ENCODE data around the gene HLA-E.
A peak's percentile ranks its signal among the peaks of the same experiment; 100 is the strongest.

Gene HLA-E

DNA sequence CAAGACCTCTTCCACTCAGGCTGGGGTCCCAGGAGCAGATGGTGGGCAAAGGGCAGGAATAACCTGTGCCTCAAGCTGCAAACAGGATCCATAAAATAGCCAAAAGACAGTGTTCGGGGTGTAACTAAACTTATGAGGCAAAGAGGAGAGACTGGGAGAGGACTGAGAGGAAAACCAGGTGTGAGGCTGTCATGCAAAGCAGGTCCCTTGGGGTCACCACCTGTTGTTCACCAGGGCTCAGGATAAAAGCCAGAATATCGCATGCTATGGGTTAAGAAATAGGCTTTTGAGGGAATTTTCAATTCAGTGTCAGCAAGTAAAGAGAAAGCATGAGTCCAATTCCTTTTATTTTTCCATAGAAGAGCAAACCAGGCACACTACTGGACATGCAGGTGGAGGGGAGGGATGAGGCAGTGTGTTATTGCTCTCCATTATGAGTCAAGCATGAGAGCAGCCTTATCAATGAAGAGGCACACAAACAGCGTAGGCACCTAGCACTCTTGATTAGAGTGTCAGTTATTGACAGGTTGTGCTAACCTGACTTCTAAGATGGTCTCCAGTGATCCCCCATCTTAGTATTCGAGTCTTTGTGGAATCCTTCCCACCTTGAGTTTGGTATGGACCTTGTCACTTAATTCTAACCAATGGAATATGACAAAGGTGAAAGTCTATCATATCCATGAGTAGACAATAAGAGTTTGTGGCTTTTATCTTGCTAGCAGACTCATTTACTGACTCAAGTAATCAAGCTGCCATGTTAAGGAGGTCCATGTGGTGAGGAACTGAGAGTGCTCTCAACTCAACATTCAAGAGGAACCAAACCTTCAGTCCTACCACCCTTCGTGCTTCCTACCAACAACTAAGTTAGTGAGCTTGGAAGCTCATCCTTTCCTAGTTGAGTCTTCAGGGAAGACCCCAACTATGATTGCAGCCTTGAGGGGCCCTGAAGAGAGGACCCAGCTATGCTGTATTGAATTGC lies 18.8 kb downstream of the HLA-E start:
- peak in 1 of 2 experiments; percentile 35 for DNase-seq (ENCODE audit: low read depth in 1 of 2, low spot score in 1 of 2)
- TF ChIP-seq POLR2AphosphoS5 (IDR thresholded peaks at IDR 0.05; ENCODE audit: low read depth): no peak
- TF ChIP-seq GABPA (IDR thresholded peaks at IDR 0.05; ENCODE audit: low read depth): no peak
- TF ChIP-seq SPI1 (IDR thresholded peaks at IDR 0.05; ENCODE audit: borderline replicate concordance, low read depth): no peak; the same call in 1 of the 2 replicates
- TF ChIP-seq, protein P1, sequence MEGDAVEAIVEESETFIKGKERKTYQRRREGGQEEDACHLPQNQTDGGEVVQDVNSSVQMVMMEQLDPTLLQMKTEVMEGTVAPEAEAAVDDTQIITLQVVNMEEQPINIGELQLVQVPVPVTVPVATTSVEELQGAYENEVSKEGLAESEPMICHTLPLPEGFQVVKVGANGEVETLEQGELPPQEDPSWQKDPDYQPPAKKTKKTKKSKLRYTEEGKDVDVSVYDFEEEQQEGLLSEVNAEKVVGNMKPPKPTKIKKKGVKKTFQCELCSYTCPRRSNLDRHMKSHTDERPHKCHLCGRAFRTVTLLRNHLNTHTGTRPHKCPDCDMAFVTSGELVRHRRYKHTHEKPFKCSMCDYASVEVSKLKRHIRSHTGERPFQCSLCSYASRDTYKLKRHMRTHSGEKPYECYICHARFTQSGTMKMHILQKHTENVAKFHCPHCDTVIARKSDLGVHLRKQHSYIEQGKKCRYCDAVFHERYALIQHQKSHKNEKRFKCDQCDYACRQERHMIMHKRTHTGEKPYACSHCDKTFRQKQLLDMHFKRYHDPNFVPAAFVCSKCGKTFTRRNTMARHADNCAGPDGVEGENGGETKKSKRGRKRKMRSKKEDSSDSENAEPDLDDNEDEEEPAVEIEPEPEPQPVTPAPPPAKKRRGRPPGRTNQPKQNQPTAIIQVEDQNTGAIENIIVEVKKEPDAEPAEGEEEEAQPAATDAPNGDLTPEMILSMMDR (IDR thresholded peaks at IDR 0.05; ENCODE audit: insufficient read depth, low read length): no peak
- TF ChIP-seq, protein P2, sequence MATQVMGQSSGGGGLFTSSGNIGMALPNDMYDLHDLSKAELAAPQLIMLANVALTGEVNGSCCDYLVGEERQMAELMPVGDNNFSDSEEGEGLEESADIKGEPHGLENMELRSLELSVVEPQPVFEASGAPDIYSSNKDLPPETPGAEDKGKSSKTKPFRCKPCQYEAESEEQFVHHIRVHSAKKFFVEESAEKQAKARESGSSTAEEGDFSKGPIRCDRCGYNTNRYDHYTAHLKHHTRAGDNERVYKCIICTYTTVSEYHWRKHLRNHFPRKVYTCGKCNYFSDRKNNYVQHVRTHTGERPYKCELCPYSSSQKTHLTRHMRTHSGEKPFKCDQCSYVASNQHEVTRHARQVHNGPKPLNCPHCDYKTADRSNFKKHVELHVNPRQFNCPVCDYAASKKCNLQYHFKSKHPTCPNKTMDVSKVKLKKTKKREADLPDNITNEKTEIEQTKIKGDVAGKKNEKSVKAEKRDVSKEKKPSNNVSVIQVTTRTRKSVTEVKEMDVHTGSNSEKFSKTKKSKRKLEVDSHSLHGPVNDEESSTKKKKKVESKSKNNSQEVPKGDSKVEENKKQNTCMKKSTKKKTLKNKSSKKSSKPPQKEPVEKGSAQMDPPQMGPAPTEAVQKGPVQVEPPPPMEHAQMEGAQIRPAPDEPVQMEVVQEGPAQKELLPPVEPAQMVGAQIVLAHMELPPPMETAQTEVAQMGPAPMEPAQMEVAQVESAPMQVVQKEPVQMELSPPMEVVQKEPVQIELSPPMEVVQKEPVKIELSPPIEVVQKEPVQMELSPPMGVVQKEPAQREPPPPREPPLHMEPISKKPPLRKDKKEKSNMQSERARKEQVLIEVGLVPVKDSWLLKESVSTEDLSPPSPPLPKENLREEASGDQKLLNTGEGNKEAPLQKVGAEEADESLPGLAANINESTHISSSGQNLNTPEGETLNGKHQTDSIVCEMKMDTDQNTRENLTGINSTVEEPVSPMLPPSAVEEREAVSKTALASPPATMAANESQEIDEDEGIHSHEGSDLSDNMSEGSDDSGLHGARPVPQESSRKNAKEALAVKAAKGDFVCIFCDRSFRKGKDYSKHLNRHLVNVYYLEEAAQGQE (IDR thresholded peaks at IDR 0.05; ENCODE audit: insufficient replicate concordance, low read depth): no peak
- Histone ChIP-seq H3K4me3 (replicated peaks; ENCODE audit: insufficient read depth, low read length) (no peak overlapping the region), H3K27me3 (ENCODE audit: insufficient read depth, poor library complexity, severe bottlenecking) (no peaks in the 10 kb centered on the region), H3K27ac (replicated peaks) (peak overlapping the region; percentile 86)

DNA sequence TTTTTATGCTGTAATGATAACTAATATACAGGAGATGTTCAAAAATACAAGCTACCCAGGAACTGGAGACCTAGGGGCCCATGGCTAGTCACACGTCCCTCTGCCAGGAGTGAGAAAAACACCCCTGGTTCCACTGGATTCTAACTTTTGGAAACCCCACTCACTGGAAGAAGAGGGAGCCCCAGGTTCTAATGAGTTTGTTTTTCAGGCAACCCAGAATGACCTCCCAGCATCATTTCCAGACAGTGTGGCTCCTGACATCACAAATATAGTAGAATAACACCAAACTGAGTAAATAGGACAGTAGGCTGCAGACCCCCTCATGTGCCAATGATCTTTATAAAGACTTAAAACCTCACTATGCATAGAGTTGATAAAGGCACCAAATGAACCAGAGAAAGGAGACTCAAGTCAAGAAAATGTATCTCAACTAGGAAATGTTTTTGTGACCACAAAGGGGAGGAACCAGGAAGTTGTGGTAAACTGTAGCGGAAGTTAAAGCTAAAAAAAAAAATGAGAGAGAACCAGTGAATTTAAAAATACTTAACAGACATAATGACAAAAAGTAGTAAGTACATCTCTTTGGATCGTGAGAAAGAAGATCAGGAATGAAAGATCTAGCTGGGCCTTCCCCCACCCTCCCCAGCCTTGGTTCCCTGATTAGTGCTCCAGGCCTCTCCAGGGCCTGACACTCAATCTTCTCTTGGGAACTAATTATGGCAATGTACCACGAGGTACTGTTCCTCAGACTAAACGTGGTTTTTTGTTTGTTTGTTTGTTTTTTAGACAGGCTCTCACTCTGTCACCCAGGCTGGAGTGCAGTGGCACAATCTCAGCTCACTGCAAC lies 19.8 kb downstream of the HLA-E start:
- Histone ChIP-seq H3K27ac (replicated peaks) (peak overlapping the region; percentile 86), H3K4me3 (replicated peaks; ENCODE audit: insufficient read depth, low read length) (no peak overlapping the region), H3K27me3 (ENCODE audit: insufficient read depth, poor library complexity, severe bottlenecking) (no peaks in the 10 kb centered on the region)
- peak in 1 of 2 experiments; percentile 60 for DNase-seq (ENCODE audit: low read depth in 1 of 2, low spot score in 1 of 2)
- TF ChIP-seq, protein P1 (IDR thresholded peaks at IDR 0.05; ENCODE audit: insufficient read depth, low read length): no peak
- peak; percentile 34; the same call in 1 of the 2 replicates for TF ChIP-seq SPI1 (IDR thresholded peaks at IDR 0.05; ENCODE audit: borderline replicate concordance, low read depth)
- TF ChIP-seq GABPA (IDR thresholded peaks at IDR 0.05; ENCODE audit: low read depth): peak; percentile 51

DNA sequence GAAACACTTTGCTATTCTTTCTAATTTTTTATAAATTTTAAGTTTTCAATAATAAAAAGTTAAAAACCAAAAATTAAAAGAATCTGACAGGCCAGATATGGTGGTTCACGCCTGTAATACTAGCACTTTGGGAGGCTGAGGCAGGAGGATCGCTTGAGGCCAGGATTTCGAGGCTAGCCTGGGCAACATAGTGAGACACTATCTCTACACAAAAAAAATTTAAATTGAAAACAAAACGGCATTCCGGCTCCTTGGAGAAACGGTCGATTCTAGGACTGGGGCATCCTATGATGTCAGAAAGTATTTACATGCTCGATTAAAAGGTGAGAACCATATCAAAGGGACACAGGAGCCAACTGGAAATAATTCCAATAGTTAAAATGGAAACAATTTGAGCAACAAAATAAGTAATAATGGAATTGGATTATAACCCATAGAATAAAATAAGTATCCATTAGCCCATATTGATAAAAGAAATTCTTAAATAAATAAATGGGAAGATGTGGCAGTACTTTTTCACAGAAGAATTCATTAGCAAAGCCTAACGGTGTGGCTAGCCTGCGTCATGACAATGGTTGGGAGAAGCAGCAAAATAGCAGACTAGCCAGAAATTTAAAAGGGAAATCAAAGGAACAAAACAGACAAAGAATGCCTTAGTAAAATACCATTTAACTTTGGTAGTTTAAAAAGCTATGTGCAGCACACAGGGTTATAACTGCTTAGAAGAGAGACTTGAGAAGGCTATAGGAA lies 21.3 kb downstream of the HLA-E start:
- no peak for DNase-seq (ENCODE audit: low read depth in 1 of 2, low spot score in 1 of 2)
- TF ChIP-seq POLR2AphosphoS5 (IDR thresholded peaks at IDR 0.05; ENCODE audit: low read depth) (no peak), GABPA (IDR thresholded peaks at IDR 0.05; ENCODE audit: low read depth) (no peak), SPI1 (IDR thresholded peaks at IDR 0.05; ENCODE audit: borderline replicate concordance, low read depth) (no peak)
- TF ChIP-seq, protein P1 (IDR thresholded peaks at IDR 0.05; ENCODE audit: insufficient read depth, low read length): no peak
- TF ChIP-seq, protein P2 (IDR thresholded peaks at IDR 0.05; ENCODE audit: insufficient replicate concordance, low read depth): no peak
- no peaks in the 10 kb centered on the region for H3K27me3 ChIP-seq (ENCODE audit: insufficient read depth, poor library complexity, severe bottlenecking)
- peak overlapping the region; percentile 2; the same call in 1 of the 2 replicates for H3K27ac ChIP-seq (replicated peaks)
- no peak overlapping the region for H3K4me3 ChIP-seq (replicated peaks; ENCODE audit: insufficient read depth, low read length)

Measured in HL-60 (cell line).